ENCODE measurements around the gene PPP1R13L.

GRCh38 chr19:45448425-45448756 lies 43.5 kb upstream of the PPP1R13L start:
- no peak for TF ChIP-seq GATA1 (IDR thresholded peaks at IDR 0.05; ENCODE audit: low read depth, low read length)
- TF ChIP-seq POLR2A (IDR thresholded peaks at IDR 0.05; ENCODE audit: low read length) = no peak

Measured in erythroblast (primary cell).